GM08714 (cell line): ENCODE measurements around the gene SULT1A2.
"Not testable (repeated sequence)": the region's sequence is repeated elsewhere in the genome, so short reads cannot be mapped to it uniquely, and the experiment has no call there.

ENCODE experiments used
- H3K4me3 ChIP-seq: fragments of 200-500 bp; sonication (Bioruptor generic); 2 replicates; pipeline ENCODE4 v1.5.1; 2014; ENCODE audit warnings: mild to moderate bottlenecking, low read length, inconsistent platforms
- ZNF274 ChIP-seq: IDR thresholded peaks from 2 replicates; pipeline ENCODE4 v1.6.1; 2012; ENCODE audit warnings: mild to moderate bottlenecking, low read depth, low read length

SULT1A2 gene

GRCh38 chr16:28574925-28575324 lies 21.9 kb downstream of the SULT1A2 start:
- no peak for TF ChIP-seq ZNF274

GRCh38 chr16:28573738-28574718 lies 22.8 kb downstream of the SULT1A2 start:
- TF ChIP-seq ZNF274, result no peak
- no peak overlapping the region for H3K4me3 ChIP-seq

More at GRCh38 chr16:28574925-28575324, 21.9 kb downstream of the SULT1A2 start:
- no peak overlapping the region for H3K4me3 ChIP-seq

GRCh38 chr16:28572696-28573510 lies 23.9 kb downstream of the SULT1A2 start:
- no peak overlapping the region for H3K4me3 ChIP-seq
- no peak for TF ChIP-seq ZNF274

GRCh38 chr16:28569968-28570752 lies 26.7 kb downstream of the SULT1A2 start:
- no peak for TF ChIP-seq ZNF274
- no peak overlapping the region for H3K4me3 ChIP-seq

- TF ChIP-seq ZNF274, result no peak
- H3K4me3 ChIP-seq, result no peak overlapping the region
Measured at GRCh38 chr16:28569021-28569420, 27.8 kb downstream of the SULT1A2 start.

- TF ChIP-seq ZNF274, result no peak
Measured at GRCh38 chr16:28567292-28567691, 29.6 kb downstream of the SULT1A2 start.

GRCh38 chr16:28566233-28566925 lies 30.5 kb downstream of the SULT1A2 start:
- H3K4me3 ChIP-seq, result not testable (repeated sequence)

More at GRCh38 chr16:28567292-28567691, 29.6 kb downstream of the SULT1A2 start:
- H3K4me3 ChIP-seq, result no peak overlapping the region

GRCh38 chr16:28563218-28563617 lies 33.6 kb downstream of the SULT1A2 start:
- H3K4me3 ChIP-seq, result no peak overlapping the region
- TF ChIP-seq ZNF274, result no peak

- H3K4me3 ChIP-seq, result no peak overlapping the region
- no peak for TF ChIP-seq ZNF274
Measured at GRCh38 chr16:28562199-28562598, 34.7 kb downstream of the SULT1A2 start.

GRCh38 chr16:28561557-28562187 lies 35.2 kb downstream of the SULT1A2 start:
- TF ChIP-seq ZNF274, result no peak
- H3K4me3 ChIP-seq, result no peak overlapping the region

- no peak overlapping the region for H3K4me3 ChIP-seq
- no peak for TF ChIP-seq ZNF274
Measured at GRCh38 chr16:28558456-28558855, 38.4 kb downstream of the SULT1A2 start.

GRCh38 chr16:28556914-28557320 lies 39.9 kb downstream of the SULT1A2 start:
- TF ChIP-seq ZNF274, result no peak
- H3K4me3 ChIP-seq, result no peak overlapping the region

GRCh38 chr16:28555561-28555960 lies 41.3 kb downstream of the SULT1A2 start:
- TF ChIP-seq ZNF274, result no peak
- no peak overlapping the region for H3K4me3 ChIP-seq
